Hair follicle dermal papilla cell (primary cell): ENCODE results near the gene DEFB108B. TPM values are rescaled to one million over a fixed set of nuclear protein-coding genes. Genes with fewer than 3 reads are reported as not detected.

ENCODE experiments used
- small RNA-seq: library from RNA; depleted of rRNA; stranded (forward); fragments of <200 nt; gene quantifications from one replicate; pipeline ENCODE3, GENCODE V24; 2012
- total RNA-seq: library from RNA; depleted of rRNA; stranded (reverse); fragments of >200 nt; gene quantifications from 2 replicates; pipeline ENCODE4 v1.2.3, GENCODE V29; 2012

DEFB108B gene
- not detected in 2 replicates for total RNA-seq

GRCh38 chr11:71832811-71833210 lies at the start of gene DEFB108B:
Gene DEFB108B (plus strand): TSS chr11:71833200. CDS start chr11:71833200, 0 bp downstream.

GRCh38 chr11:71878059-71878458 lies 45.1 kb downstream of the DEFB108B start, which contains the start of gene DEFB131B:
Gene DEFB131B (plus strand): TSS chr11:71878453. CDS start chr11:71878453, 0 bp downstream.

Small RNA genes within 50 kb of the gene (small RNA-seq; reads per million reads assigned to genes)
- not detected for gene RNA5SP342

Other genes with a start within 250 kb of the DEFB108B start
- not detected in 2 replicates for gene DEFB131B, start 45.3 kb downstream of the DEFB108B start, total RNA-seq
- 5.6 and 10.4 TPM in 2 replicates for gene XNDC1N, start 95.4 kb downstream of the DEFB108B start, total RNA-seq
- gene RNF121, start 95.8 kb downstream of the DEFB108B start, total RNA-seq = 32.7 and 33.3 TPM in 2 replicates
- 2.9 and 3.9 TPM in 2 replicates for gene IL18BP, start 165.7 kb downstream of the DEFB108B start, total RNA-seq
- gene NUMA1, start 247.3 kb downstream of the DEFB108B start, total RNA-seq = 247 and 272 TPM in 2 replicates
- gene LRRC51, start 247.7 kb downstream of the DEFB108B start, total RNA-seq = 6.0 and 6.3 TPM in 2 replicates